Nephron (organoid): ENCODE results near the gene INPPL1.

Experiments
- H3K27ac Mint-ChIP-seq, 3 experiments: 2 replicates each; pipeline ENCODE4 v1.8.0; 2020; ENCODE audit warnings: mixed read lengths in 3 of 3, mild to moderate bottlenecking in 2 of 3, moderate library complexity in 1 of 3
- H3K27me3 Mint-ChIP-seq: 2 replicates; pipeline ENCODE4 v1.8.0; 2021; ENCODE audit warnings: low read depth, mild to moderate bottlenecking, moderate library complexity, mixed read lengths
- H3K36me3 Mint-ChIP-seq: 2 replicates; pipeline ENCODE4 v1.8.0; 2020; ENCODE audit warnings: low read depth, mixed read lengths
- H3K4me1 Mint-ChIP-seq: 2 replicates; pipeline ENCODE4 v1.8.0; 2020; ENCODE audit warnings: mixed read lengths
- H3K4me3 Mint-ChIP-seq, 3 experiments: 2 replicates each; pipeline ENCODE4 v1.8.0; 2020; ENCODE audit warnings: mild to moderate bottlenecking in 3 of 3, mixed read lengths in 3 of 3, moderate library complexity in 2 of 3
- H3K9me3 Mint-ChIP-seq: 2 replicates; pipeline ENCODE4 v1.8.0; 2020; ENCODE audit warnings: mixed read lengths
- CTCF ChIP-seq, 3 experiments: fragments of 200-600 bp; sonication (generic); IDR thresholded peaks; one replicate each; pipeline ENCODE4 v1.5.0; 2021; ENCODE audit warnings: antibody characterized with exemption in 3 of 3; ENCODE audit not compliant: unreplicated experiment in 3 of 3

Gene INPPL1

DNA sequence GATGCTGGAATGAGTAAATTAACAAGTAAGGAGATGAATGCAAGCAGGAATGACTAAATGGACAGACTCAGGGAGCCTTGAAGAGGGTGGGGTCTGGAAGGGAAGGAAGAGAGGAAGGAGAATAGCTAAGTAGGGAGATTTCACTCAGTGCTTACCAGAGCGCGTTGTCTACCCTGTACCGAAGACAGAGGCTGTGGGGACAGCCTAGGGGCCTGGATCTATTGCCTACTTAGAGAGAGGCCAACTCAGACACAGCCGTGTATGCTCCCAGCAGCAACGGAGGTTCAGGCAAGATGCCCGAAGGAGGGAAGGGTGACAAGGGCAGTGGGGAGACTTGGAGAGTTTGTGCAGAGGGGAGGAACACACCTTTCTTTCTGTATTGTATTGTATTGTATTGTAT lies 7.9 kb upstream of the INPPL1 start, which contains the start of gene FOLR2:
FOLR2 (plus strand) TSS at position 157 of the 400 bp plus-strand sequence. CDS start 1,791 bp downstream, outside the sequence.
- Mint-ChIP-seq H3K27ac (no peak within 1 kb of the TSS), H3K4me1 (no peaks in the 10 kb centered on the region), H3K36me3 (no peaks in the 10 kb centered on the region), H3K27me3 (peaks cover 16% of the 10 kb centered on the region), H3K9me3 (no peaks in the 10 kb centered on the region), H3K4me3 (no peak within 1 kb of the TSS)
- no peak for TF ChIP-seq CTCF (IDR thresholded peaks at IDR 0.05; ENCODE audit: unreplicated experiment in 3 of 3)

- Mint-ChIP-seq H3K27ac (no peak overlapping the region), H3K9me3 (no peaks in the 10 kb centered on the region), H3K36me3 (no peaks in the 10 kb centered on the region), H3K27me3 (peaks cover 16% of the 10 kb centered on the region), H3K4me1 (peaks cover 9% of the 10 kb centered on the region), H3K4me3 (no peak overlapping the region)
- no peak for TF ChIP-seq CTCF (IDR thresholded peaks at IDR 0.05; ENCODE audit: unreplicated experiment in 3 of 3)
These were observed 6.7 kb upstream of the INPPL1 start for GRCh38 chr11:72217841-72218240.

- peak overlapping the region in 1 of 3 experiments; percentile 70 for H3K27ac Mint-ChIP-seq
These were observed 6.3 kb upstream of the INPPL1 start for GRCh38 chr11:72218251-72218745.

DNA sequence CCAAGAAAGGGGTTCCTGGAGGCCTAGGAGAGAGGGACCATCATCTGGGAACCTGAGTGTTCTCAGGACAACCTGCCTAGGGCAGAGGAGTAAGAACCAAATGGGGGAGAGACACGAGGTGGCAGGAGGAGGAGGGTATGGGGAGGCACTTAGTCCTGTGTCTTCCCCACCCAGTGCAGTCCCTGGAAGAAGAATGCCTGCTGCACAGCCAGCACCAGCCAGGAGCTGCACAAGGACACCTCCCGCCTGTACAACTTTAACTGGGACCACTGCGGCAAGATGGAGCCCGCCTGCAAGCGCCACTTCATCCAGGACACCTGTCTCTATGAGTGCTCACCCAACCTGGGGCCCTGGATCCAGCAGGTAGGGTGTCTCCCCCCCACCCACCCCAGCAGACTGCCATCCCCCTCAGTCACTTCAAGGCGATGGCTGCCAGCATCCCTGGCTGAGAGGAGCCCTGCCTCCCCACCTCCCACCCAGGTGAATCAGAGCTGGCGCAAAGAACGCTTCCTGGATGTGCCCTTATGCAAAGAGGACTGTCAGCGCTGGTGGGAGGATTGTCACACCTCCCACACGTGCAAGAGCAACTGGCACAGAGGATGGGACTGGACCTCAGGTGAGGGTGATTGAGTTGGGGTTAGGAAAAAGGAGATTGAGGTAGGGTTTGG lies 3.7 kb upstream of the INPPL1 start:
- Mint-ChIP-seq H3K36me3 (no peaks in the 10 kb centered on the region), H3K9me3 (no peaks in the 10 kb centered on the region), H3K4me1 (peaks cover 18% of the 10 kb centered on the region), H3K27ac (peak overlapping the region; percentile 62 to 100 (median 91)), H3K4me3 (peak overlapping the region; percentile 29 to 71 (median 51)), H3K27me3 (peaks cover 9% of the 10 kb centered on the region)
- TF ChIP-seq CTCF (IDR thresholded peaks at IDR 0.05; ENCODE audit: unreplicated experiment in 3 of 3): no peak

More at GRCh38 chr11:72218251-72218745, 6.3 kb upstream of the INPPL1 start:
- peaks cover 16% of the 10 kb centered on the region for H3K27me3 Mint-ChIP-seq
- no peak overlapping the region for H3K4me3 Mint-ChIP-seq
- no peak for TF ChIP-seq CTCF (IDR thresholded peaks at IDR 0.05; ENCODE audit: unreplicated experiment in 3 of 3)
- no peaks in the 10 kb centered on the region for H3K9me3 Mint-ChIP-seq
- peaks cover 12% of the 10 kb centered on the region for H3K4me1 Mint-ChIP-seq
- no peaks in the 10 kb centered on the region for H3K36me3 Mint-ChIP-seq

GRCh38 chr11:72221386-72222075 lies 3.0 kb upstream of the INPPL1 start:
- H3K27ac Mint-ChIP-seq: peak overlapping the region; percentile 91 to 100 (median 98)
- peaks cover 2% of the 10 kb centered on the region for H3K27me3 Mint-ChIP-seq
- no peak overlapping the region for H3K4me3 Mint-ChIP-seq
- H3K4me1 Mint-ChIP-seq: peaks cover 22% of the 10 kb centered on the region
- no peaks in the 10 kb centered on the region for H3K9me3 Mint-ChIP-seq
- no peak for TF ChIP-seq CTCF (IDR thresholded peaks at IDR 0.05; ENCODE audit: unreplicated experiment in 3 of 3)
- H3K36me3 Mint-ChIP-seq: no peaks in the 10 kb centered on the region
